Fibroblast of lung (primary cell): ENCODE data around the gene BCL2L12. TPM values are rescaled to one million over a fixed set of nuclear protein-coding genes. Genes with fewer than 3 reads are reported as not detected.

ENCODE experiments used
- DNase-seq, 2 donors: peaks; one replicate each; pipeline versions ENCODE4 v3.0.0 to v3.0.0-alpha.2; 2010; ENCODE audit warnings: low read depth in 2 of 2
- H2AFZ ChIP-seq: 2 replicates; pipeline ENCODE4 v1.5.1; 2012; ENCODE audit warnings: low read length, control low read depth, inconsistent platforms
- H3K27ac ChIP-seq: 2 replicates; pipeline ENCODE4 v1.5.1; 2011; ENCODE audit warnings: low read length, control low read depth; ENCODE audit not compliant: insufficient read depth
- H3K27me3 ChIP-seq: 2 replicates; pipeline ENCODE4 v1.5.1; 2011; ENCODE audit warnings: mild to moderate bottlenecking, low read length; ENCODE audit not compliant: control insufficient read depth, insufficient read depth
- H3K36me3 ChIP-seq: 2 replicates; pipeline ENCODE4 v1.5.1; 2011; ENCODE audit warnings: low read length; ENCODE audit not compliant: control insufficient read depth, insufficient read depth
- H3K4me1 ChIP-seq: 2 replicates; pipeline ENCODE4 v1.5.1; 2011; ENCODE audit warnings: low read length; ENCODE audit not compliant: control insufficient read depth, insufficient read depth; ENCODE audit errors: extremely low read depth
- H3K4me2 ChIP-seq: 2 replicates; pipeline ENCODE4 v1.5.1; 2011; ENCODE audit warnings: low read length, control low read depth; ENCODE audit not compliant: insufficient read depth; ENCODE audit errors: extremely low read depth
- H3K4me3 ChIP-seq, 4 experiments: fragments of 200-600 bp in 1 of 4; sonication (generic) in 1 of 4; replicated peaks in 1 of 4; 2 replicates each; pipeline ENCODE4 v1.5.1; 2011 to 2016; ENCODE audit warnings: low read length in 4 of 4, low read depth in 3 of 4, mild to moderate bottlenecking in 3 of 4, control low read depth in 2 of 4, inconsistent platforms in 1 of 4, mixed read lengths in 1 of 4; ENCODE audit not compliant: insufficient read depth in 1 of 4; ENCODE audit errors: control extremely low read depth in 1 of 4
- H3K79me2 ChIP-seq: 2 replicates; pipeline ENCODE4 v1.5.1; 2012; ENCODE audit warnings: mild to moderate bottlenecking, low read length, inconsistent platforms; ENCODE audit not compliant: control insufficient read depth, insufficient read depth
- H3K9ac ChIP-seq: 2 replicates; pipeline ENCODE4 v1.5.1; 2011; ENCODE audit warnings: mild to moderate bottlenecking, low read length, control low read depth; ENCODE audit not compliant: insufficient read depth
- H3K9me3 ChIP-seq: 2 replicates; pipeline ENCODE4 v1.5.1; 2012; ENCODE audit warnings: low read depth, low read length; ENCODE audit not compliant: control insufficient read depth, insufficient read depth
- H4K20me1 ChIP-seq: 2 replicates; pipeline ENCODE4 v1.5.1; 2011; ENCODE audit warnings: low read length; ENCODE audit not compliant: control insufficient read depth, insufficient read depth; ENCODE audit errors: extremely low read depth
- EZH2 ChIP-seq: IDR thresholded peaks from 2 replicates; pipeline ENCODE4 v1.5.1; 2012; ENCODE audit warnings: low read length, control low read depth, mild to moderate bottlenecking; ENCODE audit errors: missing control alignments
- polyA plus RNA-seq, 2 donors: library from polyadenylated mRNA; depleted of rRNA in 1 of 2; stranded (reverse) in 1 of 2; unstranded in 1 of 2; fragments of >200 nt; gene quantifications; 2 replicates each; pipeline ENCODE4 v1.2.1, GENCODE V29; 2011 to 2012; ENCODE audit warnings: missing spikeins in 1 of 2
- total RNA-seq: library from RNA; depleted of rRNA; stranded (reverse); fragments of >200 nt; gene quantifications from 2 replicates; pipeline ENCODE4 v1.2.1, GENCODE V29; 2014
- TF ChIP-seq, protein P1 (sequence below), 2 donors: IDR thresholded peaks in 1 of 2; conservative IDR thresholded peaks in 1 of 2; 1 replicate in 1 of 2; 2 replicates in 1 of 2; pipeline ENCODE4 v1.5.1; 2011 to 2012; ENCODE audit warnings: low read length in 2 of 2, control low read depth in 1 of 2, inconsistent platforms in 1 of 2, low read depth in 1 of 2, mild to moderate bottlenecking in 1 of 2

The BCL2L12 gene
- total and polyA plus RNA-seq, 2 donors (not counting 1 experiment from before 2014, with no cell fraction given) = 4.8 to 5.0 TPM

DNA sequence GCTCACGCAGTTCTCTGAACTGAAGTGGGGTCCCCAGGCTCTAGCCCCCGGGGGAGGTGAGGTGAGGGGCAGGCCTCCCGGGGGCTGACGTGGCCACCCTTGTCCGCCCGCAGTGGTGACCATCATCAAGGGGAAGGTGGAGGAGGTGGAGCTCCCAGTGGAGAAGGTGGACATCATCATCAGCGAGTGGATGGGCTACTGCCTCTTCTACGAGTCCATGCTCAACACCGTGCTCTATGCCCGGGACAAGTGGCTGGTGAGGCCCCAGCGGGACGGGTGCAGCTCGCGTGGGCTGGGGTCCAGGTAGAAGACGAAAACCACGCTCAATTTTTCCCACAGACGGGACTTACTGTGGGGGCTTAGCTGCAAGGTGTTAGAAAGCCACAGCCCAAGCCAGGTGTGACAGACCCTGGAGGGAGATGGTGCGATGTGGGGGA lies 18.1 kb downstream of the BCL2L12 start:
- H2AFZ ChIP-seq = no peak overlapping the region
- no peak overlapping the region for H3K4me2 ChIP-seq
- no peak overlapping the region for H3K9ac ChIP-seq
- no peaks in the 10 kb centered on the region for H3K9me3 ChIP-seq
- no peak overlapping the region for H3K4me3 ChIP-seq
- peaks cover 4% of the 10 kb centered on the region for H3K4me1 ChIP-seq
- no peak for TF ChIP-seq EZH2
- TF ChIP-seq, protein P1, sequence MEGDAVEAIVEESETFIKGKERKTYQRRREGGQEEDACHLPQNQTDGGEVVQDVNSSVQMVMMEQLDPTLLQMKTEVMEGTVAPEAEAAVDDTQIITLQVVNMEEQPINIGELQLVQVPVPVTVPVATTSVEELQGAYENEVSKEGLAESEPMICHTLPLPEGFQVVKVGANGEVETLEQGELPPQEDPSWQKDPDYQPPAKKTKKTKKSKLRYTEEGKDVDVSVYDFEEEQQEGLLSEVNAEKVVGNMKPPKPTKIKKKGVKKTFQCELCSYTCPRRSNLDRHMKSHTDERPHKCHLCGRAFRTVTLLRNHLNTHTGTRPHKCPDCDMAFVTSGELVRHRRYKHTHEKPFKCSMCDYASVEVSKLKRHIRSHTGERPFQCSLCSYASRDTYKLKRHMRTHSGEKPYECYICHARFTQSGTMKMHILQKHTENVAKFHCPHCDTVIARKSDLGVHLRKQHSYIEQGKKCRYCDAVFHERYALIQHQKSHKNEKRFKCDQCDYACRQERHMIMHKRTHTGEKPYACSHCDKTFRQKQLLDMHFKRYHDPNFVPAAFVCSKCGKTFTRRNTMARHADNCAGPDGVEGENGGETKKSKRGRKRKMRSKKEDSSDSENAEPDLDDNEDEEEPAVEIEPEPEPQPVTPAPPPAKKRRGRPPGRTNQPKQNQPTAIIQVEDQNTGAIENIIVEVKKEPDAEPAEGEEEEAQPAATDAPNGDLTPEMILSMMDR (conservative IDR thresholded peaks at IDR 0.05 in 1 of 2, IDR thresholded peaks at IDR 0.05 in 1 of 2; ENCODE audit: low read depth in 1 of 2, low read length in 2 of 2) = no peak
- H3K27ac ChIP-seq = no peak overlapping the region
- peaks cover 29% of the 10 kb centered on the region for H3K36me3 ChIP-seq
- H3K27me3 ChIP-seq = no peaks in the 10 kb centered on the region
- H4K20me1 ChIP-seq = no peaks in the 10 kb centered on the region
- DNase-seq = no peak
- H3K79me2 ChIP-seq = peaks cover 24% of the 10 kb centered on the region

GRCh38 chr19:49684251-49684982 lies 18.7 kb downstream of the BCL2L12 start:
- DNase-seq = no peak
- H3K4me1 ChIP-seq = peaks cover 5% of the 10 kb centered on the region
- no peak overlapping the region for H2AFZ ChIP-seq
- H3K9me3 ChIP-seq = no peaks in the 10 kb centered on the region
- peaks cover 19% of the 10 kb centered on the region for H3K79me2 ChIP-seq
- no peaks in the 10 kb centered on the region for H4K20me1 ChIP-seq
- H3K27me3 ChIP-seq = no peaks in the 10 kb centered on the region
- TF ChIP-seq, protein P1 (conservative IDR thresholded peaks at IDR 0.05 in 1 of 2, IDR thresholded peaks at IDR 0.05 in 1 of 2; ENCODE audit: low read depth in 1 of 2, low read length in 2 of 2) = peak in 1 of 2 donors; percentile 39
- no peak for TF ChIP-seq EZH2
- H3K27ac ChIP-seq = no peak overlapping the region
- H3K4me2 ChIP-seq = no peak overlapping the region
- H3K4me3 ChIP-seq = no peak overlapping the region
- no peak overlapping the region for H3K9ac ChIP-seq
- H3K36me3 ChIP-seq = peaks cover 29% of the 10 kb centered on the region

GRCh38 chr19:49684983-49685553 lies 19.3 kb downstream of the BCL2L12 start:
- peaks cover 12% of the 10 kb centered on the region for H3K79me2 ChIP-seq
- no peak overlapping the region for H2AFZ ChIP-seq
- peaks cover 29% of the 10 kb centered on the region for H3K36me3 ChIP-seq
- H3K4me1 ChIP-seq = peaks cover 7% of the 10 kb centered on the region
- H3K4me3 ChIP-seq = no peak overlapping the region
- H3K27me3 ChIP-seq = no peaks in the 10 kb centered on the region
- H4K20me1 ChIP-seq = no peaks in the 10 kb centered on the region
- DNase-seq = no peak
- TF ChIP-seq, protein P1 (conservative IDR thresholded peaks at IDR 0.05 in 1 of 2, IDR thresholded peaks at IDR 0.05 in 1 of 2; ENCODE audit: low read depth in 1 of 2, low read length in 2 of 2) = peak in 1 of 2 donors; percentile 11
- no peak for TF ChIP-seq EZH2
- no peak overlapping the region for H3K9ac ChIP-seq
- no peaks in the 10 kb centered on the region for H3K9me3 ChIP-seq
- H3K4me2 ChIP-seq = no peak overlapping the region
- no peak overlapping the region for H3K27ac ChIP-seq
